22Rv1 (cell line): Measurements from ENCODE around the gene GINS3.

Source experiments
- ZFX ChIP-seq: fragments of 450-650 bp; IDR thresholded peaks from 2 replicates; pipeline ENCODE4 v1.6.1; 2017; ENCODE audit warnings: antibody characterized with exemption, borderline replicate concordance
- TF ChIP-seq, protein P1 (sequence below): fragments of 450-650 bp; IDR thresholded peaks from 2 replicates; pipeline ENCODE4 v1.5.1; 2017; ENCODE audit warnings: mild to moderate bottlenecking

DNA sequence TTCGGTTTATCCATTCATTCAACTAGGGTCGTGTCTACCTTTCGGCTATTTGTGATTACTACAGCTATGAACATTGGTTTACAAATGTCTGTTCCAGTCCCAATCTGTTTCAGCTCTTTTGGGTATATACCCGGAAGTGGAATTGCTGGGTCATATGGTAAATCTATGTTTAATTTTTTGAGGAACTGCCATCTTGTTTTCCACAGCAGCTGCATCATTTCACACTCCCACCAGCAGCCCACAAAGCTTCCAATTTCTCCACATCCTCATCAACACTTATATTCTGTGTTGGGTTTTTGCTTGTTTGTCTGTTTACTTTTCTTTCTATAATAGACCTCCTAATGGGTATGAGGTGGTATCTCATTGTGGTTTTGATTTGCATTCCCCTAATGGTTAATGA is 48.7 kb upstream of the GINS3 start:
- TF ChIP-seq, protein P1, sequence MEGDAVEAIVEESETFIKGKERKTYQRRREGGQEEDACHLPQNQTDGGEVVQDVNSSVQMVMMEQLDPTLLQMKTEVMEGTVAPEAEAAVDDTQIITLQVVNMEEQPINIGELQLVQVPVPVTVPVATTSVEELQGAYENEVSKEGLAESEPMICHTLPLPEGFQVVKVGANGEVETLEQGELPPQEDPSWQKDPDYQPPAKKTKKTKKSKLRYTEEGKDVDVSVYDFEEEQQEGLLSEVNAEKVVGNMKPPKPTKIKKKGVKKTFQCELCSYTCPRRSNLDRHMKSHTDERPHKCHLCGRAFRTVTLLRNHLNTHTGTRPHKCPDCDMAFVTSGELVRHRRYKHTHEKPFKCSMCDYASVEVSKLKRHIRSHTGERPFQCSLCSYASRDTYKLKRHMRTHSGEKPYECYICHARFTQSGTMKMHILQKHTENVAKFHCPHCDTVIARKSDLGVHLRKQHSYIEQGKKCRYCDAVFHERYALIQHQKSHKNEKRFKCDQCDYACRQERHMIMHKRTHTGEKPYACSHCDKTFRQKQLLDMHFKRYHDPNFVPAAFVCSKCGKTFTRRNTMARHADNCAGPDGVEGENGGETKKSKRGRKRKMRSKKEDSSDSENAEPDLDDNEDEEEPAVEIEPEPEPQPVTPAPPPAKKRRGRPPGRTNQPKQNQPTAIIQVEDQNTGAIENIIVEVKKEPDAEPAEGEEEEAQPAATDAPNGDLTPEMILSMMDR, result no peak
- no peak for TF ChIP-seq ZFX
